GM21526 (cell line): ENCODE data around the gene CYP4F22.
A peak's percentile ranks its signal among the peaks of the same experiment; 100 is the strongest.
"Not testable (repeated sequence)": the region's sequence is repeated elsewhere in the genome, so short reads cannot be mapped to it uniquely, and the experiment has no call there.

ENCODE experiments used
- ATAC-seq: cut with Tn5 transposase; IDR thresholded peaks from one replicate; pipeline ENCODE4 v1.9.1; 2021; ENCODE audit warnings: moderate library complexity; ENCODE audit not compliant: unreplicated experiment, low FRiP score

Gene CYP4F22

GRCh38 chr19:15508035-15508710, at the start of gene CYP4F22:
CYP4F22 (plus strand) TSS chr19:15508525; CDS start chr19:15525337, 16,812 bp downstream.
- ATAC-seq, result no peak

DNA sequence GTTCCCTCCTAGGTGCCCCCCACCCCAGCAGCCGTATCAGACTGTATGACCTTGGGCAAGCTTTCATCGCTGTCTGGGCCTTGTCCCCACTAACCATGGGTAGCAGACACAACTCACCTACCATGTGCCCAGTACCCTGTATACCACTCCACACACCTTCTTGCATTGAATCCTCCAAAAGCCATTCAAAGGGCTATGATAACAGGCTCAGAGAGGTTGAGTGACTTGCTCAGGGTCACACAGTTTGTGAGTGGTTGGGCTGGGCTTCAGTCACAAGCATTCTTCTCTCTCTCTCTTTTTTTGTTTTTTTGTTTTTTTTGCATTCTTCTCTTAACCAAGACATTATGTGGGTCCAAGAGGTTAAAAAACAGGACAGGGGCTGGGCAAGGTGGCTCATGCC, 46.6 kb upstream of the CYP4F22 start:
- ATAC-seq, result no peak

DNA sequence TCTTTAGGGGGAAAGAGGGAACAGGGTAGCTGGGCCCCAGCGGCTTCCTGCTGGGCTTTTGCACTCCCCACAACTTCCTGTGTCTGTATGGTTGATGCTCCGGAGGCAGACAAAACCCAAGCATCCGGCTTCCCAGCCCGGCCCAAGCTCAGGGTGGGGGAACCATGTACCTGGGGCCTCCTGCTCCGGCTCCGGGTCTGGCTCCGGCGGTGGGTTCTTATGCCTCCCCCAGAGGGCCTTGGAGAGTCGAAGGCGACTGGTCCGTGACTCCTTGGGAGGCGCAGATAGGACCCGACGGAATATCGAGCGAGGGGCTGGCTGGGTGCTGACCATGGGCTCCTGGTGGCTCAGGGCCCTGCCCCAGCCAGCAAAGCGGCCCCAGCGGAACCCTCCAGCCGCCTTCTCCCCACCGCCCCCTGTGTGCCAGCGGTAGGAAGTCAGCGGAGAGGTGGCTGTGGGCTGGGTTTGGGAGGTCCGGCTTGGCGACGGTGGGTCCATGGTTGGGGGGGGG, 44.4 kb upstream of the CYP4F22 start:
- ATAC-seq, result peak; percentile 55

DNA sequence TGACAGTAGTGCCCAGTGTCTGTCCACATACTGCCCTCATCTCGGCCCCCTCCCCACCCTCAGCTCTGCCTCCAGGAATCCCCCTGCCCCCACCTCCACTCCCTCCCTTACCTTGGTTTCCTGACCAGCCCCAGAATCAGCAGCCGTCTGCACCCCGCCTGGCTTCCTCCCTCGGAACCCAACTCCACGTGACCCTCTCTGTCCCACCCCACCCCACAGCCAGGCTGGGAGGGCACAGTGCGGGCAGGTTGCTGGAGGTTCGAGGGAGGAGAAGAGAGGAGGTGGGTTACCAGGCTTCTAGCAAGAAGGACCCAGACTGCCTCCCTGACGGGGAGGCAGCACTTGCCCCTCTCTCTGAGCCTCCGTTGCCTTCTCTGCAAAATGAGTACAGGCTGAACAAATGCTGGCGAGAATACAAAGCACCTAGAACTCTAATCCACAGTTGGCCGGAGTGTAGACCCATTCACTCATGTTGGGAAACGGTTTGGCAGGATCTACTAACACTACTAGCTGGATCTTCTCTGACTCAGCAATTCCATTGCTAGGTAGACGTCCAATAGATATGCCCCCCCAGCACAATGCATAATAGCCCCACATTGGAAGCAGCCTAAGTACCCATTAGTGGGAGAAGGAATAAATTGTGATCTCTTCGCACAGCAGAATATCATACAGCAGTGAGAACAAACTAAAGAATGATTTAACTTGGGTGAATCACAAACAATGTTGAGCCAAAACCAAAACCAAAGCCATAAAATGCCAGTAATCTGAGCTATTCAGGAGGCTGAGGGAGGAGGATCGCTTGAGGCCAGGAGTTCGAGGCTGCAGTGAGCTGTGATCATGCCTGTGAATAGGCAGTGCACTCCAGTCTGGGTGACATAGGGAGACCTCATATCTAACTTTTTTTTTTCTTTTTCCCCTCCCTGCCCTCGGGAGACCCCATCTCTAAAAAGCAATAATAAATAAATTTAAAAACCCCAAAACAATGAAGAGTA, 43.6 kb upstream of the CYP4F22 start, which contains the start of gene RASAL3:
TSS of gene RASAL3 (minus strand) at position 151 of the 992 bp plus-strand sequence. CDS start 186 bp downstream, outside the sequence.
- ATAC-seq, result no peak

DNA sequence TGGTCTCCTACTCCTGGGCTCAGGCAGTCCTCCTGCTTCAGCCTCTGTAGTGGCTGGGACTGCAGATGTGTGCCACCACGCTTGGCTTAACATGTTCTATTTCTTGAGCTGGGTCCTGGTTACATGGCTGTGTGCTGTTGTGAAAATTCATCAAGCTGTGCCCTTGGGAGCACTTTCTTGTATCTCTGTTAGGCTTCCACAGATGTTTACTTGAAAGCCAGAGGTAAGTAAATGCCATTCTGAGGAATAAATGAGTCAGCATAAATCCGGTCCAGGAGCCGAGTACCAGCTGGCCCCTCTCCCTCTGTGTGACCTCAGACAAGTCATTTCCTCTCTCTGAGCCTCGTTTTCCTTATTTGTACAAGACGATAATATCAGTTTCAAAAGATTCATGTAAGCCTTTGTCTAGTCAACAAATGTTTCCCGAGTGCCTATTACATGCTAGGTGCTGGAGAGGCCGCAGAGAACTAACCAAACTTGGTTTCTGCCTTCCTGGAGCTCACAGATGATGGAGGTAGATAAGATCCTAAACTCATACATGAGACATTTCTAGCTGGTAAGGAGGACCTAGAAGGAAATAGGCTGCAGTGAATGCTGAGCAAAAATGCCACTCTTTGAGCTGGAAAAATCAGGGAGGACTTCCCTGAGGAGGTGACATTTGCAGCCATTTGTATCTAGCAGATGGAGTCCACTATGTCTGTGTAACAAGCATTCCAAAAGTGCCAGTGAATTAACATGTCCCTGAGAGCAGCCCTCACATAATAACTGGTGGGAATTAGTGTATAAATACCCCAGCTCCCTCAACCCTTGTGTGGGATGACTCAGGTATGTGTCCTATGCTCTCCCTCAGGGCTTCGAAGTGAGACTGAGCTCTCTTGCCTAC, 41.2 kb upstream of the CYP4F22 start:
- no peak for ATAC-seq

DNA sequence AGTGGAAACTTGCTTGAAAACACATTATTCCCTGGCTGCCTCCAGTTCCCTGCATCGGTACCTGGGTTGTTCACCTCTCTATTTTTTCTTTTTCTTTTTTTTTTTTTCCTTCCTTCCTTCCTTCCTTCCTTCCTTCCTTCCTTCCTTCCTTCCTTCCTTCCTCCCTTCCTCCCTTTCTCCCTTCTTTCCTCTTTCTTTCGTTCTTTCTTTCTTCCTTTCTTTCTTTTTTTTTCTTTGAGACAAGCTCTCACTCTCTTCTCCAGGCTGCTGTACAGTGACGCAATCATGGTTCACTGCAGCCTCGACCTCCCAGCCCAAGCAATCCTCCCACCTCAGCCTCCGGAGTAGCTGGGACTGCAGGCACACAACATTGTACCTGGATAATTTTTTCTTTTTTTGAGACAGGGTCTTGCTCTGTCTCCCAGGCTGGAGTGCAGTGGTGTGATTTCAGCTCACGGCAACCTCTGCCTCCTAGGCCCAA, 40.6 kb upstream of the CYP4F22 start:
- no peak for ATAC-seq

DNA sequence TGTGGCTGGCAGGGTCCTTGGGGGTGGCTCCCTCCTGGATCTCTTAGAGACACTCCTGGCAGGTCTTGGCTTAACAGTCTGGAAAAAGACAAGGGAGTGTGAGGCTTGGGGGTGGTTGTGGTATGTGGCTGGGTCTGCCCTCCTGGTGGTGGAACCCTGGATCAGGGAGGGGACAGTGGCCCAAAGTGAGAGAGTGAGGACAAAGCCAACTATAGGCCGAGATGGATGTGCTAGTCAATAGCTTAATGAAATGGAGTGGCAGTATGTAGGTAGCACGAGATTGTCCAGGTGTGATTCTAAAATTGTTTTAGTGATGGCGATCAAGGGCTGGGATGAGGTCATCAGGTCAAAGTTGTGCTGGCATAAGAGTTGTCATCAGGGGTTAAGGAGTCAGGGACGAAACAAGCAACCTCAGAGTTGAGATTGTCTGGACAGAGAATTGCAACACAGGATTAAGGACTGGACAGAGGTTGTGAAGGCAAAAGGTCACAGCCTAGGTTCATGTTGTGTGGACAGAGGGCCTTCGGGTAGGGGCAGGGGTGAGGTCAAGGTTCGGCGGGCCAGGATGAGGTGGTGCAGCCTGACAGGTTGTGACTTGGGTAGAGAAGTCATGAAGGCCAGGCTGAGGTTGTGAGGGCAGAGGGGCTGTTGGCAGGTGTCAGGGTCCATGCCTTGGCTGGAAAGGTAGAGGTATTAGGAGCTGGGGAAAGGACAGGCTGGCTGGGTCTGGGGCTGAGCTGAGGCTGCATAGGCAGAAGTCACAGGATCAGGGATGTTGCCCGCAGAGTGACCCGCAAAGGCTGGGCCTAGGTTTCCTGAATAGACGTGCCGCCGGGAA, 39.4 kb upstream of the CYP4F22 start:
- ATAC-seq, result no peak

DNA sequence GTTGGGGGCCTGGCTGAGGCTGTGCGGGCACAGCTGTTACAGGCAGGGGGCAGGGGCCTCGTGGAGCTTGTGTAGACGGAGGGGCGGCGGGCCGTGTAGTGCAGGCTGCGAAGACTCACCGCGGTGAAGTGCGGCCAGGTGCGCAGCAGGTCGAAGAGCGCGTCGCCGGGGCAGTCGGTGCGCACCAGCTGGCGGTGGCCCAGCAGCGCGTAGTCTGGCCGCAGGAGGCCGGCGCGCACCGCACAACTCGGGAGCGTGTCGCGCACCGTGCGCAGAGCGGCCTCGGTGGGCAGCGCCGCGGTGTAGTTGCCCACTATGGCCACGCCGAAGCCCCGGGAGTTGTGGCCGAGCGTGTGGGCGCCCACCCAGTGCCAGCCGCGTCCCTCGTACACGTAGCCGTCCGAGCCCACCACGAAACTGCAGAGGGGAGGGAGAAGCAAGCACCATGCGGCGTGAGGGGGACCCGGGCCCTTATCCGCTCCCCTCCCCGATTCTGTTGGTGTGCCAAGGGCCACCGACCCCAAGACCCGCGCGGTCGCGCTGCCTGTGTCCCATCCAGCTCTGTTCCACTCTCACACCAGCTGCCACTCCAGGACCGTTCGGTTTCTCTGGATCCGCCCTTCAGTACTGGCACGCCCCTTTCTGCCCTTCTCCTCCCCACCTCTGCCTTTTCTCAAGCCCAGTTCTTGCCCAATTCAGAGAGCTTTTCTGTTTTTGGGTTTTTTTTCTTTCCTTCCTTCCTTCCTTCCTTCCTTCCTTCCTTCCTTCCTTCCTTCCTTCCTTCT, 38.6 kb upstream of the CYP4F22 start:
- ATAC-seq, result no peak

- ATAC-seq, result no peak
These were observed 36.7 kb upstream of the CYP4F22 start for GRCh38 chr19:15471639-15472101.

- ATAC-seq, result not testable (repeated sequence)
These were observed 34.5 kb upstream of the CYP4F22 start for GRCh38 chr19:15473821-15474220.

GRCh38 chr19:15475169-15475568, 33.2 kb upstream of the CYP4F22 start:
- ATAC-seq, result no peak

DNA sequence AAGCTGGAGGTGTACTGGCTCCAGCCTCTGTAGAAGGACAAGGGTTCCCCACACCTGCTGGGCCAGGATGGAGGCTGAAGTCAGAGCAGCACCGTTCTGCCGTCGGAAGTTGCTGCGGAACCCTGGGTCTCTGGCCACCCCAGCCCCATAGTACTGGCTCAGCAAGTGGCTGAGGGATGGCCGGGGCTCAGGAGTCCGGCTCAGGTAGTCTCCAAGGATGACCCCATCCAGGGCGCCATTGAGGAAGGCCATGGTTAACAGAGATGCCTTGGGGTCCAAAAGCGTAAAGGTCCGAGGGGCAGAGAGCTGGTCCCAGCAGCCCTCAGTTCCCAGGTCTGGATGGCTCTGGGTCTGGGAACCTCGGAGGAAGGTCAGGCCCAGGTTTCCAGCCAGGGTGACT, 32.7 kb upstream of the CYP4F22 start:
- ATAC-seq, result no peak

DNA sequence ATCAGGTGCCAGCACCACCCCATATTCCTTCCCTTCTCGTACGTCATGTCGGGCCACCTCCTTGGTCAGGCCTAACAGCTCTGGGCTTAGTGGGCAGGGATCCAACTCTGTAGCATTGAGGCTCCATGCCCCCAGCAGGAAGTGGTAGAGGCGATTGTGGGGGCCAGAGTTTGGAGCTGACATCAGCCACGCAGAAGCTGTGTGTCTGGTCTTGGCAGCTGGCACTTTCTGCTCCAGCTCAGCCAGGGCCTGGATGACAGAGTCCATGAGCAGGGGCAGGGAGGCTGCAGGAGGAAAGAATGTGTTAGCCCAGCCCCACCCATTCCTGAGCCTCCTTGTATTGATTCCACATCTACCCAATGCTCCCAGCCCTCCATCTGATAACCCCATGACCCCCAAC, 32.0 kb upstream of the CYP4F22 start:
- ATAC-seq, result no peak

GRCh38 chr19:15479391-15480345, 28.7 kb upstream of the CYP4F22 start, which contains the start of gene PGLYRP2:
PGLYRP2 (minus strand) TSS chr19:15479501; CDS start chr19:15479371, 130 bp downstream.
- no peak for ATAC-seq

GRCh38 chr19:15480996-15481395, 27.3 kb upstream of the CYP4F22 start:
- not testable (repeated sequence) for ATAC-seq

- ATAC-seq, result not testable (repeated sequence)
These were observed 22.6 kb upstream of the CYP4F22 start for GRCh38 chr19:15485768-15486167.

GRCh38 chr19:15487038-15487437, 21.3 kb upstream of the CYP4F22 start:
- no peak for ATAC-seq
